Medulla oblongata (tissue), 1 donor: ENCODE data around the gene PITPNM3.
"Not testable (repeated sequence)": the region's sequence is repeated elsewhere in the genome, so short reads cannot be mapped to it uniquely, and the experiment has no call there.

Experiments used
- DNase-seq: peaks from one replicate; pipeline ENCODE4 v3.0.0-alpha.2; 2015; ENCODE audit errors: extremely low spot score

PITPNM3 gene

GRCh38 chr17:6502142-6502541 is 54.2 kb downstream of the PITPNM3 start:
- DNase-seq: no peak

GRCh38 chr17:6501359-6501758 is 55.0 kb downstream of the PITPNM3 start:
- no peak for DNase-seq

DNA sequence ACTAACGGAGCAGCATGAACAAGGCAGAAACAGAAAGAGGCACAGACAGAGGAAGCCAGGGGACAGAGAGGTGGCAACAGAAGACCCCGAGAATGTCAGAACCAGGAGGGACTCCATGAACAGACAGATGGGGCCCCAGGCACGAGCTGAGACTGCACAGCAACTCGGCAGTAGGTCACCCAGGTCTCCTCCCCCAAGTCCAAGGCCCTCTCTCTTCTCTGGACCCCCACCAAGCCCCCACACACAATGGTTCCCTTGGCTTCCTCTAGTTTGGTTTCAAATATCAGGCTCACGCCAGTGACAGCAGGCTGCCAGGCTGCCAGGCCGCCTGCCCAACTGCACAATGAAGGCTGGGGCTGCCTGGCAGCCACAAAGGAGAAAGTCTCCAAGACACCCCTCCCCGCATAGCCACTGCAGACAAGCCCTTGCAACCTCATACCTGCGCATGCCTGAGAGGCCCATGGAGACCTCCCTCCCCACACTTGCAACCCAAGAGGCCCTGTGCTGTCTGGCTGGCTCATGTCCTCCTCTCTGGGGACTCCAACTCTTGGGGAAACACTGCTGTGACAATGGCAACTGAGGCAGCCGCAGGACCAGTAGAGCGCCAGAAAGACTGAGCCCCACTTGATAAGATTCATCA is 57.3 kb downstream of the PITPNM3 start:
- DNase-seq: peak; percentile 53

- no peak for DNase-seq
Observed at GRCh38 chr17:6498356-6498755, 58.0 kb downstream of the PITPNM3 start.

GRCh38 chr17:6497496-6498221 is 58.7 kb downstream of the PITPNM3 start:
- no peak for DNase-seq

DNA sequence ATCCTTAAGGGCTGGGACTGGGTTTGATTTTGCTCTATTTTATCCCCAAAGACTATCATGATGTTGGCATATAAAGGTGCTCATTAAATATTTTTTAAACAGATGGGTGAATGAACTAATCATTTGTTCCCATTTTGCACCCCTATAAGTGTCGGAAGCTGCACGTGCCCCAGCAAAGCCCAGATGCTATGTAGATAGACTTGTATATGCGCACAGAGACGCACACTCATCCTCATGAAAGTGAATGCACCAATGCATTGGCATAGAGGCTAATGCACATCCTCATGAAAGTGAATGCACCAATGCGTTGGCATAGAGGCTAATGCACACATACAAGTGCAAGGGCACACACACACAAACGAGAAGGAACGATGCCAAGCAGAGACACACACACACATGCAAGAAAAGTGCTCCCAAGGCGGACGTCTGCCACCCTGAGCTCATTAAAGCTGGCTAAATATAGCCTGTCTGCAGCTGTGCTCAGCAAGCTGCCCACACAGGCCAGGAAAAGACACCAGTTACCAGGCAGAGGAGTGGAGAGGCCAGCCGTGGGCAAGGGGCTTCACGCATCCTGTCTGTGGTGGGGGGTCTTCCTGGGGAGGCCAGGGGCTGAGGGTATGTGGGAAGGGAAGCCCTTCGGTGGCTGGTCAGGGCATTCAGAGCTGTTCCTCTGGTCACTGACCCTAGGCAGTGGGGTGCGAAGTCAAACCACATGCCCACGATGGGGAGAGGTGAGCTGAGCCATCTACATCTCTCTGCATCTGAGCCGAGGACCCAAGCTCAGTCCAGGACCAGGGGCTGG is 59.5 kb downstream of the PITPNM3 start:
- no peak for DNase-seq

DNA sequence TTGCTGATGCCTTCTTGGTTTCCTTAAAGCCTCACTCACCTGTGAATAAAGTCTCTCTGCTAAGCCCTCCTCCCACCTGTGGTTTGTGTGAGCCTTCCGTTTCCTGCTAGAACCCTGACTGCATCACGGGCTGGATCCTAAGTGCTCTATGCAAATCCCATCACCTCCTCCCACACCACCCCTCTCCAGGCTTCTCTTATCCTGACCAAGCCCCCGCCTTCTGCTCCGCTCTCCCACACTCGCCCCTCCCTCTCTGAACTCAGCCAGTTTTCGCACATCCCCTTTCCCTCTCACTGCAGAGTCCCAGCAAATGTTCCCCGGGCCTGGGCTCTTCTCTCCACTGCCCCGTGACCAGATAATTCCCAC is 60.3 kb downstream of the PITPNM3 start:
- no peak for DNase-seq

DNA sequence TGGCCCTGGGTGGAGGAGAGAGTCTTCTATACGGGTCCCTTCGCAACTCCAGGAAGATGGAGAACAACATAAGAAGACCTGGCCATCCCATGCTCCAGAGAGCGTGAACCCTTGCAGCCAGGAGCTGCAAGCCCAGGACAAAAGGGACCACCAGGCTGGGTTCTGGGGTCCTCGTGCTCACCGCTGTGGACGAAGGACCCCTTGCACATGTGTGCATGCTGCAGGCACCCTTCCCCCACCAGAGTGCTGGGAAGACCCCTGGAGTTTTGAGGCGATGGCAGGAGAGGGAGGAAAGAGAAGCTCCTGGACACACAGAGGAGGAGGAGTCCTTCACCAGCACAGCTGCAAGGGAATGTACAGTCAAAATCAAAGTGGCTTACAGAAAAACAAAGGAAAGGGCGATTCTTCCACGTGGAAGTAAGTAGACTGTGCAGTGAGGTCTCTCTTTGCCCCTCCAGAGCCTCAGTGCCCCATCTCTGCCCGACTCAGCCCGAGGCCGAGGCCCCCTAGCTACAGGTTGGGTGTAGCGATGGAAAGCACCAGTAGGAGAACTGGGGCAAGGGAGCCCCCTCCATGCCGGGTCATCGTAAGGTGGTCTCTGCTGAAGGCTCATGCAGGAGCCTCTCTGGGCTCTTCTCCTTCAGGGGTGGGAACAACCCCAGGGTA is 60.8 kb downstream of the PITPNM3 start:
- no peak for DNase-seq

DNA sequence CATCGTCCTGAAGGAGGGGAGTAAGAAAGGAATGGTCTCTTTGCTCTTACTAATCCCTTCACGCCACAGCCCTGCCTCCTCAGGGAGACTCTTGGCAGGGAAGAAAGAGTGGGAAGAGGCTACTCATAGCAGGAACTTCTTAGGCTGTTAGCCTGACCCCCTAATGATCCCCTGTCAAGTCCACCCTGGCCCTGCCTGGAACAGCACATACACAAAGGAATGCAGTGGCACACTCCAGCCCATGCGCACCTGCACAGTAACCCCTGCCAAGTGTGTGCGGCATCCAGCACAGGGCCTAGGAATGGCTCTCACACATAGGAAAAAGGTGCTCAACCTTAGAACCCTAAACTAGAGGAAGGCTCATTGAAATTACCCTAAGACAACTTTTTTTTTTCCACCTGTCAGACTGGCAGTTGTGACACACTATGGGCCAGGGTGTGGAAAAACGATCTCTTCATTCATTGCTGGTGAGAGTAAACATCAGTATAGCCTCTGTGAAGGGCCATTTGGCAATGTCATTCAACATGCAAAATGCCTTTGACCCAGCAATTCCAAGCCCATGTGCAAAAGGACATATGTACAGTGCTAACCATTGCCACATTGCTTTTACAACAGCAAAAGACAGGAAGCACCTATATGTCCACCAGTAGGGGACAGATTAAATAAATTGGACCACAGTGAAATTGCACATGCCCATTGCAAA is 62.0 kb downstream of the PITPNM3 start:
- no peak for DNase-seq

DNA sequence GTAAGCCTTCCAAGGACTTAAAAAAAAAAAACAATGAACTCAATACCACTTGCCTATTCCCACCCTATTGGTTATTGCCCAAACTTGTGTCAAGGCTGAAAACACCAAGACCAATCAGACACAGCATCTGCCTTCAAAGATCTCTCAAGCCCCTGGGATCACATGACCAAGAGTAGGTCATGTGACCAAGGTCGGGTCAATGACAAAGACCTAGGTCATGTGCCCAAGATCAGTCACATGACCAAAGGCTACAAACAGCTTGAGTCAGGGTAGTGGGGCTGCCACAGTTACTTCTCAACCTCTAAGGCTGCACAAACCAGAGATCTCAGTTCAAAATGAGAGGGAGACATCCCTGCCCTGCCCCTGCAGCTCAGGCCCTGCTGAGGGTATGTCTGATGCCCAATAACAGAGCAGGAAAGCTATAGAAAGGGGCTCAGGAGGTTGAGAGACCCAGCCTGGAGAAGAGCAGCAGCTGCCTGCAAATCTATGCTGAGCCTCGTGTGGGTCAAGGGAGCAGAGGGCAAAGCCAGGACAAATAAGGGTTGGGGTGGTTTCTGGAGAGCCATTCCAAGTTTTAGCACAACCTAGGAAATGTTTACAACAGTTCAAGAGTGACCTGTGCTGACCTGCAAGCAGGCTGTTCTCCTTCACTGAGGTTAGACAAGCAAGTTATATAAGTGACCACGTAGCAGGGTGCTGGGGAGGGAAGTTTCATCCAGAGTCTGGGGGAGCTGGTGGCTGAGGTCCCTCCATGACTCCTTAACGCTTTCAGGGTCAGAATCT is 63.3 kb downstream of the PITPNM3 start:
- no peak for DNase-seq

DNA sequence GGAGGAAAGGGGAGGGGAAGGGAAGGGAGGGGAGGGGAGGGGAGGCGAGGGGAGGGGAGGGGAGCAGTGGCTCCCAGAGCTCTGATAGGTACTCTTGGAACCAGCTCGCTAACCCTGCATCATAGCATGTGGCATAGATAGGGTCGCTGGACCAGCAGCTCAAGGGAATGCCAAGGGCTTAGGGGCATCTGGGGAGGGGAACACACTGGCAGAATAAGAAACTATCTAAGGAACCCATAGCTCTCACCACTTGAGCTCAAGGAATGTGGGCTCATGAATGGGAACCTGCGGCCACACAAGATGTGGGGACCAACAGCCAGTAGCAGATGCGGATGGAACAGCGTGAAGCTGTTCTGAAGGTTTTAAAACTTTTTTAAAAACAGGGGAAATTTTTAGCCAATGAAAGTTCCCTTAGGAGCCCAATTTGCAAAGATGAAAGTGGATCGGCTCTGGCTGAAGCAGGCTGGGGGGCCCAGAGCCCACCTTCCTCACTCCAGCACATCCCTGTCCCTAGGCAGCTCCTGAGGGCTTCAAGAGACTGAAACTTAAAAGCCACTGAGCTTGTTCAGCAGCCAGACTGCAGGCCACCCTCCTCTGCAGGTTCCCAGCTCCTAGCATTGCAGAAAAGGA is 65.2 kb downstream of the PITPNM3 start:
- no peak for DNase-seq

DNA sequence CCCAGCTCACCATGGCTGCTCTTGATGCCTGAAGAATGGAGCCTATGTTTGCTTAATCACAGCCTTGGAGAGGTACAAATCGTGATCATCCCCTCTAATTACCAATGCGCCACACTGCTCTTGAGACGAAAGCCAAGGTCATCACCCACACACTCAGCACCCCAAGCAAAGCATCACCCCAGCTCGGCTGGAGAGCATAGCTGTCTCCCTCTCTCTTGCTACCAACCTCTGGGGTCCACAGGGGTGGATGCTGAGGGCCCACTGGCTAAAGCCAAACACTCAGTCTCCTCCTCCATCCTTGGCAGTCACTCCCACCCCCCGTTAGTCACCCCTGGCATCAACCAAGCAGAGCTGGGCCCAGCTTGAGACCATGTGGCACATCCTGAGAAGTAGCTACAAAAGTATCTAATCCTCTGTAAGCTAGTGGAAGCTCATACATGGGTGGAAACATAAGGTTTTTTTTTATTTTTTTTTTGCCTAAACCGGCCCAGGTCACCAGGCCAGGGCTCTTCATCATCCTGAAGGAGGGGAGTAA is 67.3 kb downstream of the PITPNM3 start:
- DNase-seq: peak; percentile 21

- DNase-seq: no peak
Observed at GRCh38 chr17:6488008-6488539, 68.3 kb downstream of the PITPNM3 start.

DNA sequence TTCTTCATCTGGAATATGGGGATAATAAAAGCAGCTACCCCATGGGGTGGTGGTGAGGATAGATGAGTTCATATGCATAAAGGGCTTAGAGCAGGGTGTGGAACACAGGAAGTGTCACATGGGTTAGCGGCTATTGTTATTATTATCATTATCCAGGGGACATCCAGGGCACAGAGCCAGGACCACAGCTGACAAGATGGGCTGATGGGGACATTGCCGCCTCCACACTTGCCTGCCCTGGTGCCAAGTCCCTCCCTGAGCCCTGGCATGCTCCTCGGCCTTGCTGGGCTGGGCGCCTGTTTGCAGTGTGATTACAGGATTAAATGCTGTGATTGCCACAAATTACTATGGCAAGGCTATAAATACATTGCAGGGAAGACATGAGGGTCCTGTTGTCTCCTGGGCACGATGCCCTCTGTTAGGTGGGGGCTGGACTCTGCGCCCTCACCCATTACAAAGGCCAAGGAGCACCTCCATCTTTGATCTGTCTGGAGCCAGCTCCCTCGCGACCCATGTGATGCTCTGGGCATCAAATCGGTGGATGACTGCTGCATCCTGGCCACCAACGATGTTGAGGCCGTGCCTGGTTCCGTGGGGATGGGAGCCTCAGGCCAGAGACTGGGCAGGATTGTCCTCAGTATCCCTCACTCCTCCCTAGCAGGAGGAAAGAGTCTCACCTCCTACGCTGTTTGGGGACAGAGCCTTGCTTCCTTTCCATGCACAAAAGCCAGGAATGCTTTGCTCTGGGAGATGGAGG is 68.9 kb downstream of the PITPNM3 start:
- DNase-seq: no peak

- no peak for DNase-seq
Observed at GRCh38 chr17:6485646-6486412, 70.5 kb downstream of the PITPNM3 start.

DNA sequence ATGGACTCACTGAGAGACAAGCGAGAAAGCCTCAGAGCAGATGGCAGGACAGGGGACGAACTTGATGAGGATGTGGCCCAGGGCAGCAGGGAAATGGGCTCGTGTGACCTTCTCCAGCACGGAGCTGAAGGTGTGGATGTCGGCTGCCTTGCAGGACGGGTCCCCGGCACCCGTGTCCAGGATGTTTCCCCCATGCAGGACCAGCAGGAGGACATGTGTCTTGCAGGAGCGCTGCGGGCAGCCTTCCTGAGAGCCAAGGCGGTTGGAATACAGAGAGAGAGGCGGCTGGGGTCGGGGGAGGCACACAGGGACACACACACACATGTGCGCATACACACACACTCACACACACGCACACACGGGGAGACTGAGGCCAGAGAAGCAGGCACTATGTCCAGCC is 72.8 kb downstream of the PITPNM3 start:
- no peak for DNase-seq

GRCh38 chr17:6482796-6483195 is 73.6 kb downstream of the PITPNM3 start:
- DNase-seq: not testable (repeated sequence)

DNA sequence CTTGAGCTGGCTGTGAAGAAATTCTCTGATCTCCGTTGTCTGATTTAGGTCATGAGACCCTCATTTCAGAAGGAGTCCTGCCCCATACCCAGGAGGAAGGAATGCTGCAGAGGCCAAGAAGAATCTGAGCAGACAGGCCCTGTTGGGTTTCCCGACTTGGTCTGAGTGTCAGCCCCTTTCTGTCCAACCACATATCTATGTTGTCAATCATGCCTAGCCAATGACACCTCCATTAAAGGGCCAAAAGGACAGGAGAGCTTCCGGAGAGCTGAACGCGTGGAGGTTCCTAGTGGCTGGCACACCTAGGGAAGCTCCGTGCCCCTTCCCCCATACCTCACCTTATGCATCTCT is 74.3 kb downstream of the PITPNM3 start:
- no peak for DNase-seq
